GM12873 (cell line): ENCODE data around the gene MED13L.

ENCODE experiments used
- CTCF ChIP-seq: IDR thresholded peaks from 2 replicates; pipeline ENCODE4 v1.5.1; 2012; ENCODE audit warnings: low read depth, mild to moderate bottlenecking, moderate library complexity, low read length, control low read depth; ENCODE audit not compliant: insufficient read depth; ENCODE audit errors: missing control alignments

Gene MED13L

GRCh38 chr12:115980339-115980738, 297.2 kb downstream of the MED13L start:
- TF ChIP-seq CTCF: no peak

GRCh38 chr12:115979851-115980250, 297.6 kb downstream of the MED13L start:
- TF ChIP-seq CTCF: no peak

- no peak for TF ChIP-seq CTCF
Measured at GRCh38 chr12:115979351-115979750, 298.1 kb downstream of the MED13L start.

- TF ChIP-seq CTCF: no peak
Measured at GRCh38 chr12:115975411-115975810, 302.1 kb downstream of the MED13L start.

GRCh38 chr12:115973968-115974724, 303.3 kb downstream of the MED13L start:
- TF ChIP-seq CTCF: no peak

GRCh38 chr12:115973066-115973465, 304.4 kb downstream of the MED13L start:
- no peak for TF ChIP-seq CTCF

- no peak for TF ChIP-seq CTCF
Measured at GRCh38 chr12:115972241-115972640, 305.3 kb downstream of the MED13L start.
